HUES6 (cell line): ENCODE data around the gene CYP26B1.

Source experiments
- H3K27ac ChIP-seq: 2 replicates; pipeline ENCODE4 v1.7.0; 2013; ENCODE audit warnings: low read depth, mild to moderate bottlenecking, low read length, inconsistent platforms
- H3K27me3 ChIP-seq: 2 replicates; pipeline ENCODE4 v1.6.1; 2013; ENCODE audit warnings: low read length; ENCODE audit not compliant: control insufficient read depth, insufficient read depth
- H3K36me3 ChIP-seq: 2 replicates; pipeline ENCODE4 v1.6.1; 2013; ENCODE audit warnings: low read length; ENCODE audit not compliant: control insufficient read depth, insufficient read depth
- H3K4me1 ChIP-seq: 2 replicates; pipeline ENCODE4 v1.6.1; 2013; ENCODE audit warnings: low read length; ENCODE audit not compliant: control insufficient read depth, insufficient read depth
- H3K4me3 ChIP-seq: 2 replicates; pipeline ENCODE4 v1.5.1; 2013; ENCODE audit warnings: low read depth, low read length
- H3K9ac ChIP-seq: one replicate; pipeline ENCODE4 v1.6.1; 2013; ENCODE audit warnings: mild to moderate bottlenecking, low read length
- H3K9me3 ChIP-seq: 2 replicates; pipeline ENCODE4 v1.6.1; 2013; ENCODE audit warnings: low read depth, low read length; ENCODE audit not compliant: control insufficient read depth, insufficient read depth

Gene CYP26B1

DNA sequence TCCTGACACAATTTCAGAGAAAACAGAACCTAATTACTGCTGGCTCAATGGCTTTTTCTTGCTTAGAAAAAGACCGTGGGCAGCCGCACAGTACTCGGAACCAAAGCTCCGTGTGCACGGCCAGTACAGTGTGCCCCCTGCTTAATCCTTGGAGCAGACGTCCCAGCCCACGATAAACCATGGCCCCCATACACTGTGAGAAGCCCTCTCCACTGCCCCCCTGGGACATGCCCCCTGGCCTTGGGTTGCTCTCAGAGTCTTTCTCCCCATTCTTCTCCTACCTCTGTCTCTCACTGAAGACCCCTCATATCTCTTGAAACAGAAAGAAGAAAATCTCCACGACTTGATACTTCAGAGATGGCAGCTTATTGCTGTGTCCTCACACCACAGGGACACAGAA lies 44.0 kb downstream of the CYP26B1 start:
- H3K27me3 ChIP-seq = no peaks in the 10 kb centered on the region
- H3K27ac ChIP-seq = no peak overlapping the region
- no peak overlapping the region for H3K9ac ChIP-seq
- H3K4me1 ChIP-seq = no peaks in the 10 kb centered on the region
- no peaks in the 10 kb centered on the region for H3K9me3 ChIP-seq
- no peak overlapping the region for H3K4me3 ChIP-seq
- no peaks in the 10 kb centered on the region for H3K36me3 ChIP-seq

DNA sequence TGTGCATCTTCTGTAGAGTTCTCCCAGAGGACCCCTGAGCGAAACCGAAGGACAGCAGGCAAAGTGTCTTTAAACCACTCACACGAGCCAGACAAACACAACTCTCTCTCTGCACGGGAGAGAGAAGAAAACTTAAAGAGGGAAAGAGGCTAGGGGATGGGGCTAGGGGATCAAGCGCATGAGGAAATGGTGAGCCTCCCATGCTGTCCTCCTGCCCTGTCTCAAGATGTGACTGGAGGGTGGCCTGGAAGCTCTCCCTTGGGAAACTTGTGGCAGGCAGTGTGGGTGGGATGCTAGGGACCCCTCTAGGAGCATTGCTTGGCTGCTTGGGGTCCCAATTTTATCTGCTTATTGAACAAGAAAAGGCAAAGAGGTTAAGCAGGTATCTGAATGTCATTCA lies 44.5 kb downstream of the CYP26B1 start:
- H3K27me3 ChIP-seq = no peaks in the 10 kb centered on the region
- H3K9ac ChIP-seq = no peak overlapping the region
- H3K4me1 ChIP-seq = no peaks in the 10 kb centered on the region
- H3K36me3 ChIP-seq = no peaks in the 10 kb centered on the region
- H3K4me3 ChIP-seq = no peak overlapping the region
- H3K27ac ChIP-seq = no peak overlapping the region
- H3K9me3 ChIP-seq = no peaks in the 10 kb centered on the region

DNA sequence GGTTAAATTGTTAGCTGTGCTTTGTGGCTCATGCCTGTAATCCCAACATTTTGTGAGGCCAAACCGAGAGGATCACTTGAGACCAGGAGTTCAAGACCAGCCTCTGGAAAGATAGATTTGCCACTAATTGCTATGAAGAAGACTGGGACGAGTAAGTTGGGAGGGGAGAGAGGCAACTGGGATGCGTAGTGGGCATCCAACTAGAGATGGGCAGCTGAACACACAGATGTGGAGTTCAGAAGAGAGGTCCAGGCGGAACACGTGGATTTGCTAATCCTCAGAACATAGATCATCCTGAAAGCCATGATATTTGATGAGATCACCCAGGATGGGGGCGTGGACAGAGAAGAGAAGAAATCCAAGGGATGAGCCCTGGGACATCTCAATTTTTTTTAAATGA lies 48.7 kb downstream of the CYP26B1 start:
- H3K36me3 ChIP-seq = no peaks in the 10 kb centered on the region
- H3K4me1 ChIP-seq = no peaks in the 10 kb centered on the region
- H3K9ac ChIP-seq = no peak overlapping the region
- H3K27me3 ChIP-seq = no peaks in the 10 kb centered on the region
- no peak overlapping the region for H3K4me3 ChIP-seq
- no peaks in the 10 kb centered on the region for H3K9me3 ChIP-seq
- H3K27ac ChIP-seq = no peak overlapping the region

DNA sequence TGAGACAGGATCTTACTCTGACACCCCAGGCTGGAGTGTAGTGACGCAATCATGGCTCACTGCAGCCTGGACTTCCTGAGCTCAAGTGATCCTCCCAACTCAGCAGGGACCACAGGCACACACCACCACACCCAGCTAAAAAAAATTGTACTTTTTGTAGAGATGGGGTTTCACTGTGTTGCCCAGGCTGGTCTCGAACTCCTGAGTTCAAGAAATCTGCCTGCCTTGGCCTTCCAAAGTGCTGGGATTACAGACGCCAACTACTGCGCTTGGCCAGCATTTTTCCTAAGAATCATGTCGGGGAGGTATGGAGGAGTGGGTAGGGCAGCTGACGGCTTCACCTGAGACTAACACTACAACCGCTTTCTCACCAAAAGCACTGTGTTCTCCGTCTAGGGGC lies 50.4 kb downstream of the CYP26B1 start:
- no peaks in the 10 kb centered on the region for H3K36me3 ChIP-seq
- H3K9me3 ChIP-seq = no peaks in the 10 kb centered on the region
- H3K27ac ChIP-seq = no peak overlapping the region
- H3K4me1 ChIP-seq = no peaks in the 10 kb centered on the region
- H3K4me3 ChIP-seq = no peak overlapping the region
- H3K27me3 ChIP-seq = no peaks in the 10 kb centered on the region
- H3K9ac ChIP-seq = no peak overlapping the region

DNA sequence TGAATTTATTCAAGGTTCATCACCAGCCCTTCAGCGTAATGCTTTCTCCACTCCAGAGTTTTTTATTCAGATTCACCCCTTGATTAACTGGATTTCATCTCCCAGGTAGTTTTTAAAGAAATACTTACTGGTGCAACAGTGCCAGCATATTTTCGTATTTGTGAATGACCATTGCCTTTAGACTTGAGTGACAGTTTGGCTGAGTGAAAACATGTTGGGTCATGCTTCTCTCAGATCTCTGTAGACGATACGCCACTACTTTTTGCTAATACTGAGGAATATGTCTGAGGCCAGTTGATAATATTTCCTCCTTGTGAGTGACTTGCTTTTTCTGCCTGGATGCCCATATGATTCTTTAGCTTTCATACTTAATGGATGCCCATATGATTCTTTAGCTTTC lies 51.5 kb downstream of the CYP26B1 start:
- Histone ChIP-seq H3K9me3 (no peaks in the 10 kb centered on the region), H3K36me3 (no peaks in the 10 kb centered on the region), H3K4me3 (no peak overlapping the region), H3K9ac (no peak overlapping the region), H3K27me3 (no peaks in the 10 kb centered on the region), H3K27ac (no peak overlapping the region), H3K4me1 (no peaks in the 10 kb centered on the region)

DNA sequence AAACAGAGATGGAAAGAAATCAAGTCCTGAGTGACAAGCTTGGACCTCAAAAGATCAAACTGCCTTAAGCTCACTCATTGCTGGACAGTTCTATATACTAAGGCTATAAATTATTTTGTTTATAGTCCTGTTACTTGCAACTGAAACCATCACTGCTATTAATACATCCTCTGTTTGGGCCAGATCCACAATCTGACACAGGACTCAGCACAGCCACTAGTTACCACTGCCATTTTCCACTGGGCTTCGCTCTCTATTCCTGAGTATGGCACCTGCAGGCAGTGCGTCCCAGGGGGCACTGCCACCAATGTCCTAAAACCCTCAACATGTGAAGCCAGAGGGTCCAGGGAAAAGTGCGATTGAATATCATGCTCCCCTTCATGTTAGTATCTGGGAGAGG lies 52.3 kb downstream of the CYP26B1 start:
- Histone ChIP-seq H3K9ac (no peak overlapping the region), H3K27me3 (no peaks in the 10 kb centered on the region), H3K4me1 (no peaks in the 10 kb centered on the region), H3K4me3 (no peak overlapping the region), H3K9me3 (no peaks in the 10 kb centered on the region), H3K36me3 (no peaks in the 10 kb centered on the region), H3K27ac (no peak overlapping the region)

DNA sequence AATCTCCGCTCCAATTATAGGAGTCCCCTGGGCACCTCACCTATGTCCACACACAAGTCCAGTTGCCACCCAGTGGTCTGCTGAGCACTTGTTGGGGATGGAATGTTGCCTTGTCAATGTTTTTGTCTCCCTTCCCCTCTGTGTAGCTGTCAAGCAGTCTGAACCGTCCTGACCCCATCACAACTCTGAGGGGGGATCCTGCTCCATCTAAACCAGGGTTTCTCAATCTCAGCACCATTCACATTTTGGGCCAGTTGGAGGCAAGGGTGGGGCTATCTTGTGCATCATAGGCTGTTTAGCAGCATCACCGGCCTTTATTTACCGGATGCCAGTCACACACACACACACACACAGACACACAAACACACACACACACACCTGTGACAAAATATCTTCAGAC lies 53.0 kb downstream of the CYP26B1 start:
- no peaks in the 10 kb centered on the region for H3K9me3 ChIP-seq
- no peak overlapping the region for H3K4me3 ChIP-seq
- H3K36me3 ChIP-seq = no peaks in the 10 kb centered on the region
- H3K27ac ChIP-seq = no peak overlapping the region
- H3K4me1 ChIP-seq = no peaks in the 10 kb centered on the region
- H3K27me3 ChIP-seq = no peaks in the 10 kb centered on the region
- H3K9ac ChIP-seq = no peak overlapping the region

DNA sequence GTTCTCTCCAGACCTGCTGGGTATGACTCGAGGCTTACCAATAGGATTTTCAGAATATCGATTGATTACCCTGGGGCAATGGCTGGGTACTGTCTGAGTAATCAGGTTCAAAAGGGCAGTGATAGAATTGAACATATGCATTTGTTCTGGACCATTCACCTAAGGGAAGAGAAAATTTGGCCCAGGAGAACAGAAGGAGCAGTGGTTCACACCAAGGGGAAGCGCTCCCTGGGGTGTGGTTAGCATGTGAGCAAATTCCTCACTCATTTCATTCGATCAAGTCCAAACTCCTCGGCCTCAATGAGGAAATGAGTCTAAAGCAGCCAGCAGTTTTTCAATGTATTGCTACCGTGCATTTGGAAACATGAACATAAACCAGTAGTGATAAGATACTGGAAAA lies 55.6 kb downstream of the CYP26B1 start:
- no peak overlapping the region for H3K4me3 ChIP-seq
- H3K9me3 ChIP-seq = no peaks in the 10 kb centered on the region
- H3K36me3 ChIP-seq = no peaks in the 10 kb centered on the region
- H3K9ac ChIP-seq = no peak overlapping the region
- no peaks in the 10 kb centered on the region for H3K27me3 ChIP-seq
- H3K27ac ChIP-seq = no peak overlapping the region
- H3K4me1 ChIP-seq = no peaks in the 10 kb centered on the region

DNA sequence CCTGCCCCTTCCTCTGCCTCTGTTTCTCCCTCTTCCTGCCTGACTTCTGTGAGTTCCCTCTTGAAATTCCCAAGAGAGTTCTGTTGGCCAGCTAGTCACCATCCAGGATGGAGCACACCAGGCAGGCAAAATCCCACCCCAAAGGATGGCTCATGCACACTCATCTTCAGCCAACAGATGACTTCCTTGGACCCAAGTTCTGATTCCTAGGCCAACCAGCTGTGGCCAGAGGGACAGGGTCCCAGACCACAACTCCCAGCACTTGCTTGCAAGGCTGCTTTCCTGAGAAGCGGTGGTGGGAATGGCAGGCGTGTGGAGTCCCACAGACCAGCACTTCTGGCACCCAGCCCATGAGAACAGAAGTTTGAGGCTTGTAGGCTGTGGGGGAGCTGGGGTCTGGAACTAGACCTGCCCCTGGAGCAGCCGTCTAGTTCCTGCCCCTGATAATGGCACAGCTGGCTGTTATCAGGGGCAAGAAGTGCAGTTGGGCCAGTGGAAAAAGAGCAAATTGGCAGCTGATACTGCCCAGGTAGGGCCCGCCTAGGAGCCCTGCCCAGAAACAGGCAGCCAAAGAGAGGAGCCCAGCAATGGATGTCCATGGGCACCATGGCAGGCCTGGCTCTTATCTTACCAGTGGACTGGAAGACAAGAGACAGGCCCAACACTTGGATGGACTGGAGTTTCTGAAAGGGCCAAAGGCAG lies 56.7 kb downstream of the CYP26B1 start:
- Histone ChIP-seq H3K9me3 (peaks cover 4% of the 10 kb centered on the region), H3K9ac (no peak overlapping the region), H3K4me1 (no peaks in the 10 kb centered on the region), H3K27ac (no peak overlapping the region), H3K27me3 (no peaks in the 10 kb centered on the region), H3K4me3 (no peak overlapping the region), H3K36me3 (no peaks in the 10 kb centered on the region)

DNA sequence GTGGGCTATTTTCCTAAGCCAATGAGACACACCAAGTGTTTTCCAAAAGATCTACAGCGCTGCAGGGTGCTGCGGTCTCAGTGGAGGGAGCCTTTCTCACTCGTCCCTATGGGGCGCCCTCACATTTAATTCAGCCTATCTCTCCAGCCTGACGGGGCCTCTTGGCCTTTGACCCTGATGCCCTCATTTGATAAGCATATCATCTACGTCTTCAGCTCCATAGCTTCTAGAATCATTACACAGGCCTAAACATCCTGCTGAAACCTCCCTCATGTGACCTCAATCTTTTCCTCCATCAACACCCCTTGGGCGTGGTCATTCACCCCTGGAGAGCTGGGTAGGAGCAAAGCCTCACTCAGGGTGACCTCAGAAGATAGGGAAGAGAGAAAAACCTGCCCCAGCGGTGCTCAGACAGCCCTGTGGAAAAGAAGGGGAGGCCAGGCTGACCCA lies 57.4 kb downstream of the CYP26B1 start:
- Histone ChIP-seq H3K9ac (no peak overlapping the region), H3K4me3 (no peak overlapping the region), H3K36me3 (no peaks in the 10 kb centered on the region), H3K27me3 (no peaks in the 10 kb centered on the region), H3K9me3 (peaks cover 4% of the 10 kb centered on the region), H3K4me1 (no peaks in the 10 kb centered on the region), H3K27ac (no peak overlapping the region)

DNA sequence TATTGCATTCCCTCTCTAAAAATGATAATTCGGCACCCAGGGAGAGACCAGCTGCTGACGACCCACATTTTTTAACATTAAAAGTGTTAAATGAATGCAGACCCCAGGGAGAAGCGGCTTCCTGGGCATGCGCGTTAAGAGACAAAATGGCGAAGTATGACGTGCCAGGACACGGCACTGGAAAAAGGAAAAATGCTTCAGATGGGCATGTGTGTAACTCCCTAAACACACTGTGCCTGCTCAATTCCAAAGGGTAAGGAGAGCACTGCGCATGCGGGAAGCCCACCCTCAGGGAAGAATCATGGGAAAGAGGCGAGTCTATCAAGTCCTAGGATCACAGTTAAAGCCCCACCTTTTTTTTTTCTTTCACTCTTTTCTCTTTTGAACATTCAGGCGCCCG lies 58.1 kb downstream of the CYP26B1 start:
- no peaks in the 10 kb centered on the region for H3K27me3 ChIP-seq
- no peak overlapping the region for H3K27ac ChIP-seq
- H3K9me3 ChIP-seq = peaks cover 4% of the 10 kb centered on the region
- no peaks in the 10 kb centered on the region for H3K36me3 ChIP-seq
- no peak overlapping the region for H3K4me3 ChIP-seq
- H3K4me1 ChIP-seq = no peaks in the 10 kb centered on the region
- no peak overlapping the region for H3K9ac ChIP-seq

DNA sequence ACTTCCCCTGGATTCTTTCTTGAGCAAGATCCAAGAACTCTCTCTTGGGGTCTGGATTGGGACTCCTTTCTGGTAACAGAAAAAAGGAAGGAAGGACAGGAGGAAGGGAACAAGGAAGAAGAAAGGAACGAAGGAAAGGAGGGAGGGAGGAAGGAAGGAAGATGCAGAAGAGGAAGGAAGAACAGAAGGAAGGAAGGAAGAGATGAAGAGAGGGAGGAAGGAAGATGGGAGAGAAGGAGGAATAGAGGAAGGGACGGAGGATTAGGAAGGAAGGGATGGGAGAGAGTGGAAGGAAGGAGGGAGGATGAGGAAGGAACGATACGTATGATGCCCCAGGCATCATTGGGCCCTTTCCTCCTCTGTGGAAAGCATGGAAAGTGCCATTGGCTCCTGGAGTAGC lies 58.6 kb downstream of the CYP26B1 start:
- H3K27me3 ChIP-seq = no peaks in the 10 kb centered on the region

More for the DNA sequence above, 58.6 kb downstream of the CYP26B1 start:
- H3K4me1 ChIP-seq = no peaks in the 10 kb centered on the region
- no peaks in the 10 kb centered on the region for H3K36me3 ChIP-seq
- no peak overlapping the region for H3K9ac ChIP-seq
- H3K27ac ChIP-seq = no peak overlapping the region
- H3K4me3 ChIP-seq = no peak overlapping the region
- H3K9me3 ChIP-seq = peaks cover 4% of the 10 kb centered on the region
